HepG2 (cell line): ENCODE data around the gene MAVS. TPM values are rescaled to one million over a fixed set of nuclear protein-coding genes. Genes with fewer than 3 reads are reported as not detected.
A peak's percentile ranks its signal among the peaks of the same experiment; 100 is the strongest.
"Not testable (repeated sequence)": the region's sequence is repeated elsewhere in the genome, so short reads cannot be mapped to it uniquely, and the experiment has no call there.

Source experiments
- ATAC-seq: fragments of 200-7000 bp; cut with Tn5 transposase; 3 replicates; pipeline ENCODE4 v1.9.1; 2020; ENCODE audit warnings: mild to moderate bottlenecking, moderate library complexity
- BruUV-seq: library from RNA; stranded (reverse); fragments of 400-500 nt; replicated peaks from 2 replicates; lab custom pipeline; 2021; lab: Mats Ljungman, UMichigan
- CTCF ChIA-PET: fragments of 300-600 bp; formaldehyde crosslinking; extraction: SDS; loops from one replicate; lab custom pipeline; 2021; ENCODE audit warnings: low total read pairs, inconsistent platforms, low intra/inter-chr PET ratio; lab: Yijun Ruan, JAX
- POLR2A ChIA-PET: fragments of 350-600 bp; sonication (Branson Sonifier 250); formaldehyde crosslinking; loops from one replicate; lab custom pipeline; 2020; ENCODE audit warnings: antibody characterized with exemption, inconsistent platforms; lab: Yijun Ruan, JAX
- DNase-seq: peaks from one replicate; pipeline ENCODE4 v3.0.0-alpha.2; 2015; ENCODE audit warnings: low spot score
- FAIRE-seq: peaks from 3 replicates; lab custom pipeline; 2011; peaks lifted over from hg19 to GRCh38; lab: Jason Lieb, UNC
- H2AFZ ChIP-seq: one replicate; pipeline ENCODE4 v1.6.1; 2011; ENCODE audit warnings: low read length, inconsistent platforms
- H3K27ac ChIP-seq: fragments of 300-600 bp; 3 replicates; pipeline ENCODE4 v1.8.0; 2011; ENCODE audit warnings: mixed run types, mild to moderate bottlenecking, mixed read lengths, low read length, inconsistent platforms; ENCODE audit not compliant: insufficient read depth; ENCODE audit errors: extremely low read length
- H3K27me3 ChIP-seq, 2 experiments: fragments of 200-600 bp in 1 of 2; 2 replicates in 1 of 2; 3 replicates in 1 of 2; pipeline versions ENCODE4 v1.6.0 to v1.8.0; 2011; ENCODE audit warnings: low read length in 2 of 2, mild to moderate bottlenecking in 2 of 2, moderate library complexity in 2 of 2, inconsistent platforms in 1 of 2; ENCODE audit not compliant: insufficient read depth in 2 of 2, control insufficient read depth in 1 of 2
- H3K36me3 ChIP-seq, 2 experiments: fragments of 200-600 bp in 1 of 2; replicated peaks in 1 of 2; 2 replicates in 1 of 2; 3 replicates in 1 of 2; pipeline versions ENCODE4 v1.5.1 to v1.8.0; 2011; ENCODE audit warnings: low read length in 2 of 2, inconsistent platforms in 1 of 2; ENCODE audit not compliant: insufficient read depth in 2 of 2, control insufficient read depth in 1 of 2
- H3K4me1 ChIP-seq: 2 replicates; pipeline ENCODE4 v1.5.1; 2012; ENCODE audit warnings: low read length, inconsistent platforms; ENCODE audit not compliant: insufficient read depth
- H3K4me2 ChIP-seq: 2 replicates; pipeline ENCODE4 v1.6.0; 2011; ENCODE audit warnings: low read depth, low read length, inconsistent platforms
- H3K4me3 ChIP-seq, 3 experiments: fragments of 200-600 bp in 1 of 3; sonication (generic), shearing (Covaris generic) in 1 of 3; replicated peaks in 1 of 3; 2 replicates each; pipeline ENCODE4 v1.5.1; 2011 to 2016; ENCODE audit warnings: low read length in 3 of 3, inconsistent platforms in 2 of 3, low read depth in 2 of 3, mild to moderate bottlenecking in 2 of 3, control low read depth in 1 of 3, mixed read lengths in 1 of 3; ENCODE audit not compliant: insufficient read depth in 1 of 3
- H3K79me2 ChIP-seq: one replicate; pipeline ENCODE4 v1.6.1; 2011; ENCODE audit warnings: low read length, inconsistent platforms; ENCODE audit not compliant: insufficient read depth
- H3K9ac ChIP-seq: 2 replicates; pipeline ENCODE4 v1.6.0; 2011; ENCODE audit warnings: mild to moderate bottlenecking, low read depth, low read length, inconsistent platforms; ENCODE audit not compliant: insufficient read depth
- H3K9me3 ChIP-seq: 2 replicates; pipeline ENCODE4 v1.5.1; 2012; ENCODE audit warnings: mild to moderate bottlenecking, low read length
- H4K20me1 ChIP-seq: 2 replicates; pipeline ENCODE4 v1.6.0; 2011; ENCODE audit warnings: inconsistent platforms, mild to moderate bottlenecking, low read length, moderate library complexity; ENCODE audit not compliant: insufficient read depth
- NFYB ChIP-seq: sonication (generic); formaldehyde crosslinking; IDR thresholded peaks from 2 replicates; pipeline ENCODE4 v1.4.0; 2020; ENCODE audit warnings: missing genetic modification reagents
- ZNF891 ChIP-seq: sonication (generic); formaldehyde crosslinking; IDR thresholded peaks from 2 replicates; pipeline ENCODE4 v1.5.0; 2020; ENCODE audit warnings: mild to moderate bottlenecking, missing genetic modification reagents
- WGBS: methylation state at CpG from one replicate; pipeline ENCODE4 v1.1.6; 2017; ENCODE audit warnings: low lambda C conversion rate; 5-methylcytosine and 5-hydroxymethylcytosine counted together
- in situ Hi-C: cut with HindIII; loops from 2 replicates; pipeline ENCODE4 v1.10.0; 2017; ENCODE audit warnings: low pct_unique_long_range_greater_than_20kb; ENCODE audit not compliant: extremely low pct_ligation_motif_present
- intact Hi-C: fragments of 100-400 bp; cut with micrococcal nuclease; formaldehyde crosslinking; loops from one replicate; pipeline ENCODE4 v1.10.0; 2022; ENCODE audit not compliant: unreplicated experiment
- polyA plus RNA-seq, 8 experiments: library from polyadenylated mRNA; depleted of rRNA in 3 of 8; stranded (reverse) in 7 of 8; unstranded in 1 of 8; fragments of >200 nt; fragmentation: Illumina TruSeq in 4 of 8; extraction: Trizol in 4 of 8; gene quantifications; 2 replicates each; pipeline versions ENCODE4 v1.2.1 to v1.2.3, GENCODE V29; 2011 to 2016; ENCODE audit warnings: low read depth in 4 of 8, missing spikeins in 1 of 8, mixed read lengths in 1 of 8; ENCODE audit not compliant: insufficient read depth in 1 of 8
- total RNA-seq, 5 experiments: library from RNA; depleted of rRNA; stranded (reverse); fragments of >200 nt; fragmentation: Illumina TruSeq; extraction: Trizol; gene quantifications; 2 replicates each; pipeline ENCODE4 v1.2.3, GENCODE V29; 2016; ENCODE audit warnings: low read depth in 1 of 5

Gene MAVS
- total and polyA plus RNA-seq, 2 of the 13 experiments (the other 11 are each of a cell fraction or from before 2014, with no cell fraction given), result 27.3 to 36.6 TPM

DNA sequence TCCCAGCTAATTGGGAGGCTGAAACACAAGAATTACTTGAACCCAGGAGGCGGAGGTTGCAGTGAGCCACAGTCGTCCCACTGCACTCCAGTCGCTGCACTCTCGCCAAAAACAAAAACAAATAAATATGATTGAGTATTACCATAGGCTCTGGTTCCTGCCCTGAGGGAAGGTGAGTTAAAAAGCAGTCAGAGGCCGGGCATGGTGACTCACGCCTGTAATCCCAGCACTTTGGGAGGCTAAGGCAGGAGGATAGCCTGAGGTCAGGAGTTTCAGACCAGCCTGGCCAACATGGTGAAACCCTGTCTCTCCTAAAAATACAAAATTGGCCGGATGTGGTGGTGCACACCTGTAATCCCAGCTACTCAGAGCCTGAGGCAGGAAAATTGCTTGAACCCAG, 6.4 kb upstream of the MAVS start:
- H3K27ac ChIP-seq, CTCF ChIA-PET, H3K9ac ChIP-seq, H2AFZ ChIP-seq, H3K4me3 ChIP-seq, ATAC-seq, H3K9me3 ChIP-seq, H3K4me2 ChIP-seq, H3K36me3 ChIP-seq, DNase-seq, FAIRE-seq, intact Hi-C loops, POLR2A ChIA-PET, BruUV-seq, H3K27me3 ChIP-seq, H4K20me1 ChIP-seq, in situ Hi-C loops, H3K79me2 ChIP-seq: not testable (repeated sequence)
- WGBS, result 92% methylated on average over 7 of the region's 7 CpGs
- H3K4me1 ChIP-seq, result peaks cover 23% of the 10 kb centered on the region

DNA sequence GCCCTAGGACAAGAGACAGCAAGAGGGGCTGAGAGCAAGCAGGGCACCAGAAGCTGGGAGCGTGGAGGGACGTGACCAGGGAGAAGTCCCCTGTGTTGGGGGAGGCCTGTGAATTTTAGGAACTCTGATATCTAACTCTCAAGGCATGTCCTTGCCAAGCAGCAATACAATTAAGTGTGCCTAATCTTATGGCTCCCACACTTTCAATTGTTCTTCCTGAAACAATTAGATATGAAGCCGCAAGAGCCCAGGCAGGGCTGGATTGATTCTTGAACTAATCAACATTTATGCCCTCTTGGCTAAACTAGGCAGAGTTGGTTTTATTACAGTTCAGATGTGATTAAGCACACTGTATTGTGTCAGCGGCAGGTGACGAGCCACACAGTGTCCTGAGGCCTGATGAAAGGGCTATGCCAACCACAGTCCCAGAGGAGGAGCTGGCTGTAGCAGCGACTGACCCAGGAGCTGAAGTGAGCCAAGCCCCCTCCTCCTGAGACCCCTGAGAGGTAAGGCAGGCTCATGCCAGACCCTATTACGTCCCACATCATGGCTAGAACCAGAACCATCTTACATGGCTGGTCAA, 4.2 kb upstream of the MAVS start:
- H3K9ac ChIP-seq, result no peak overlapping the region
- no peak for FAIRE-seq
- H3K4me3 ChIP-seq, result no peak overlapping the region
- DNase-seq, result no peak
- no peak overlapping the region for H2AFZ ChIP-seq
- H3K4me2 ChIP-seq, result no peak overlapping the region
- WGBS, result 94% methylated on average over 7 of the region's 7 CpGs
- peaks cover 11% of the 10 kb centered on the region for H3K79me2 ChIP-seq
- H3K27ac ChIP-seq, result peak overlapping the region; percentile 13
- H3K9me3 ChIP-seq, result no peaks in the 10 kb centered on the region
- H3K4me1 ChIP-seq, result peaks cover 31% of the 10 kb centered on the region
- POLR2A ChIA-PET, result interaction anchor here (0.9 to 2.1 kb wide), 5 partner anchors 17 to 56 kb away, joined by 3 to 9 read pairs (median 5); partner anchors contain the start of genes AP5S1 and CENPB
- no TSS peak for BruUV-seq
- intact Hi-C loops (no loop called here), in situ Hi-C loops (no loop called here)
- CTCF ChIA-PET, result no interaction called here
- no peak for ATAC-seq
- no peaks in the 10 kb centered on the region for H4K20me1 ChIP-seq
- 0 out of 2 replicates have a peak, but pooled peaks have one; percentile 17 for TF ChIP-seq ZNF891 (CRISPR knock-in tag)
- no peak for TF ChIP-seq NFYB (CRISPR knock-in tag)
- no peaks in the 10 kb centered on the region for H3K36me3 ChIP-seq
- H3K27me3 ChIP-seq, result no peaks in the 10 kb centered on the region; a peak in 1 of 5 replicates
